IMR-90 (cell line): ENCODE results near the gene SNRPE. TPM values are rescaled to one million over a fixed set of nuclear protein-coding genes. Genes with fewer than 3 reads are reported as not detected.

Experiments used
- ATAC-seq: fragments of 200-7000 bp; cut with Tn5 transposase; 2 replicates; pipeline ENCODE4 v1.9.1; 2020; ENCODE audit warnings: low read depth, mild to moderate bottlenecking, moderate library complexity
- BruUV-seq: library from RNA; stranded (reverse); fragments of 400-500 nt; replicated peaks from 2 replicates; lab custom pipeline; 2021; lab: Mats Ljungman, UMichigan
- CTCF ChIA-PET: fragments of 300-600 bp; formaldehyde crosslinking; extraction: SDS; loops from one replicate; lab custom pipeline; 2021; ENCODE audit warnings: antibody characterized with exemption; lab: Yijun Ruan, JAX
- POLR2A ChIA-PET: fragments of 300-600 bp; sonication (Branson Sonifier 250); formaldehyde crosslinking; loops from one replicate; lab custom pipeline; 2022; ENCODE audit warnings: antibody characterized with exemption; ENCODE audit not compliant: unreplicated experiment; lab: Charles Lee
- DNase-seq: peaks from one replicate; pipeline ENCODE4 v3.0.0; 2013
- H2AFZ ChIP-seq: replicated peaks from 2 replicates; pipeline ENCODE3; 2013; ENCODE audit warnings: low read length, mild to moderate bottlenecking; ENCODE audit not compliant: poor library complexity
- H2AK5ac ChIP-seq: 2 replicates; pipeline ENCODE4 v1.6.1; 2013; ENCODE audit warnings: low read depth, low read length, inconsistent platforms
- H2AK9ac ChIP-seq: replicated peaks from 2 replicates; pipeline ENCODE3; 2013; ENCODE audit warnings: mild to moderate bottlenecking, low read depth, low read length, moderate library complexity; ENCODE audit not compliant: poor library complexity
- H2BK120ac ChIP-seq: 2 replicates; pipeline ENCODE4 v1.6.1; 2013; ENCODE audit warnings: low read depth, low read length, inconsistent platforms
- H2BK15ac ChIP-seq: 3 replicates; pipeline ENCODE4 v1.6.1; 2013; ENCODE audit warnings: low read depth, low read length, inconsistent platforms
- H2BK20ac ChIP-seq: 2 replicates; pipeline ENCODE4 v1.6.1; 2013; ENCODE audit warnings: low read depth, mild to moderate bottlenecking, inconsistent platforms, low read length, moderate library complexity
- H2BK5ac ChIP-seq: 2 replicates; pipeline ENCODE4 v1.6.1; 2013; ENCODE audit warnings: mild to moderate bottlenecking, low read depth, low read length, inconsistent platforms; ENCODE audit not compliant: poor library complexity, severe bottlenecking
- H3K14ac ChIP-seq: replicated peaks from 2 replicates; pipeline ENCODE4 v1.6.1; 2013; ENCODE audit warnings: low read depth, low read length, inconsistent platforms
- H3K18ac ChIP-seq: 2 replicates; pipeline ENCODE4 v1.6.1; 2013; ENCODE audit warnings: low read depth, low read length, control low read depth
- H3K23ac ChIP-seq: 2 replicates; pipeline ENCODE4 v1.6.1; 2013; ENCODE audit warnings: low read depth, low read length, inconsistent platforms
- H3K27ac ChIP-seq: 2 replicates; pipeline ENCODE4 v1.5.1; 2013; ENCODE audit warnings: mild to moderate bottlenecking, control low read depth, low read length; ENCODE audit not compliant: insufficient read depth
- H3K27me3 ChIP-seq: 2 replicates; pipeline ENCODE4 v1.6.1; 2013; ENCODE audit warnings: low read length; ENCODE audit not compliant: control insufficient read depth, insufficient read depth
- H3K36me3 ChIP-seq: 2 replicates; pipeline ENCODE4 v1.6.1; 2013; ENCODE audit warnings: low read length, mixed read lengths; ENCODE audit not compliant: control insufficient read depth, insufficient read depth
- H3K4ac ChIP-seq: 2 replicates; pipeline ENCODE4 v1.6.1; 2013; ENCODE audit warnings: low read depth, low read length, inconsistent platforms
- H3K4me1 ChIP-seq: 2 replicates; pipeline ENCODE4 v1.6.1; 2013; ENCODE audit warnings: low read length, mixed read lengths; ENCODE audit not compliant: control insufficient read depth, insufficient read depth
- H3K4me2 ChIP-seq: 2 replicates; pipeline ENCODE4 v1.6.1; 2013; ENCODE audit warnings: low read depth, mild to moderate bottlenecking, control low read depth, low read length, moderate library complexity
- H3K4me3 ChIP-seq: 2 replicates; pipeline ENCODE4 v1.5.1; 2013; ENCODE audit warnings: low read depth, mild to moderate bottlenecking, control low read depth, low read length, moderate library complexity; ENCODE audit not compliant: insufficient read depth
- H3K56ac ChIP-seq: 2 replicates; pipeline ENCODE4 v1.6.1; 2013; ENCODE audit warnings: low read length, inconsistent platforms; ENCODE audit not compliant: insufficient read depth; ENCODE audit errors: extremely low read depth
- H3K79me1 ChIP-seq, 2 experiments: 2 replicates each; pipeline ENCODE4 v1.6.1; 2013; ENCODE audit warnings: low read length in 2 of 2, inconsistent platforms in 1 of 2, low read depth in 1 of 2
- H3K9ac ChIP-seq: 2 replicates; pipeline ENCODE4 v1.6.1; 2013; ENCODE audit warnings: low read depth, low read length, control low read depth
- H3K9me1 ChIP-seq: 2 replicates; pipeline ENCODE4 v1.6.1; 2013; ENCODE audit warnings: low read length, inconsistent platforms; ENCODE audit not compliant: insufficient read depth
- H3K9me3 ChIP-seq: 2 replicates; pipeline ENCODE4 v1.6.1; 2013; ENCODE audit warnings: low read length; ENCODE audit not compliant: control insufficient read depth, insufficient read depth
- H4K20me1 ChIP-seq: 2 replicates; pipeline ENCODE4 v1.6.1; 2013; ENCODE audit warnings: low read length, inconsistent platforms; ENCODE audit not compliant: insufficient read depth
- H4K5ac ChIP-seq: 2 replicates; pipeline ENCODE4 v1.6.1; 2013; ENCODE audit warnings: mild to moderate bottlenecking, low read depth, low read length, control low read depth
- H4K8ac ChIP-seq, 2 experiments: 2 replicates each; pipeline ENCODE4 v1.6.1; 2013; ENCODE audit warnings: low read depth in 2 of 2, low read length in 2 of 2, control low read depth in 1 of 2, inconsistent platforms in 1 of 2
- H4K91ac ChIP-seq: 2 replicates; pipeline ENCODE4 v1.6.1; 2013; ENCODE audit warnings: low read depth, low read length, inconsistent platforms; ENCODE audit not compliant: insufficient read depth
- BHLHE40 ChIP-seq: fragments of 150-350 bp; IDR thresholded peaks from 2 replicates; pipeline ENCODE4 v1.6.1; 2016; ENCODE audit warnings: mild to moderate bottlenecking, low read depth, low read length
- RAD21 ChIP-seq: IDR thresholded peaks from 2 replicates; pipeline ENCODE4 v1.6.1; 2012; ENCODE audit warnings: low read length, improper control_type of control experiment
- RCOR1 ChIP-seq: IDR thresholded peaks from 2 replicates; pipeline ENCODE4 v1.6.1; 2012; ENCODE audit warnings: mild to moderate bottlenecking, low read length, improper control_type of control experiment; ENCODE audit not compliant: insufficient replicate concordance
- USF2 ChIP-seq: fragments of 150-350 bp; IDR thresholded peaks from 2 replicates; pipeline ENCODE4 v1.6.1; 2017; ENCODE audit warnings: mild to moderate bottlenecking, antibody characterized with exemption, low read length, low read depth
- WGBS, 2 experiments: methylation state at CpG; one replicate each; pipeline versions ENCODE4 v1.1.5 to v1.1.7; 2013; ENCODE audit warnings: missing lambda C conversion rate in 2 of 2; ENCODE audit not compliant: insufficient read length in 1 of 2; ENCODE audit errors: extremely low coverage in 2 of 2; 5-methylcytosine and 5-hydroxymethylcytosine counted together
- dilution Hi-C: fragments of 300-500 bp; cut with HindIII; formaldehyde crosslinking; loops from one replicate; pipeline ENCODE4 v1.14.3; 2018; ENCODE audit warnings: low sequenced_read_pairs; ENCODE audit not compliant: unreplicated experiment
- in situ Hi-C: fragments of 300-500 bp; cut with MboI; formaldehyde crosslinking; loops from 3 replicates; pipeline ENCODE4 v1.14.3; 2019; ENCODE audit warnings: low sequenced_read_pairs, inconsistent platforms, mixed read lengths
- intact Hi-C: fragments of 100-400 bp; cut with micrococcal nuclease; formaldehyde crosslinking; loops from 2 replicates; pipeline ENCODE4 v1.10.0; 2022
- polyA plus RNA-seq, 3 experiments: library from polyadenylated mRNA; depleted of rRNA; stranded (reverse); fragments of >200 nt; gene quantifications; 2 replicates each; pipeline ENCODE4 v1.2.3, GENCODE V29; 2012; ENCODE audit warnings: low replicate concordance in 1 of 3
- total RNA-seq: library from RNA; depleted of rRNA; stranded (reverse); fragments of >200 nt; gene quantifications from 2 replicates; pipeline ENCODE4 v1.2.3, GENCODE V29; 2012
- TF ChIP-seq, protein P1 (sequence below): conservative IDR thresholded peaks from 2 replicates; pipeline ENCODE4 v1.5.1; 2012; ENCODE audit warnings: mild to moderate bottlenecking, low read depth, low read length, improper control_type of control experiment

SNRPE gene
- total and polyA plus RNA-seq, 2 of the 4 experiments (the other 2 are of a cell fraction), result 43.6 to 219 TPM

GRCh38 chr1:203913073-203913521 lies 51.7 kb downstream of the SNRPE start:
- POLR2A ChIA-PET, result no interaction called here
- BruUV-seq, result no TSS peak

More at GRCh38 chr1:203913073-203913521, 51.7 kb downstream of the SNRPE start:
- Histone ChIP-seq H3K4me3 (no peak overlapping the region), H3K9me1 (peaks cover 8% of the 10 kb centered on the region; the same call in 1 of the 2 replicates), H3K79me1 (0 out of 4 replicates have a peak, but pooled peaks cover 0 to 4% of the 10 kb centered on the region in 2 experiments), H3K9me3 (no peaks in the 10 kb centered on the region), H3K9ac (no peak overlapping the region), H3K56ac (no peak overlapping the region), H3K4me2 (no peak overlapping the region), H2AK5ac (no peak overlapping the region; the same call in 1 of the 2 replicates), H2BK5ac (no peak overlapping the region), H2AFZ (no peak overlapping the region), H3K4me1 (peaks cover 7% of the 10 kb centered on the region), H3K14ac (no peak overlapping the region), H4K8ac (no peak overlapping the region), H2BK15ac (0 out of 3 replicates have a peak overlapping the region, but pooled peaks have one; percentile 23), H3K4ac (no peak overlapping the region), H4K20me1 (no peaks in the 10 kb centered on the region), H4K91ac (peak overlapping the region; percentile 19; the same call in 1 of the 2 replicates), H4K5ac (no peak overlapping the region), H2BK20ac (peak overlapping the region; percentile 32; the same call in 1 of the 2 replicates), H3K18ac (peak overlapping the region; percentile 79; the same call in 1 of the 2 replicates), H3K23ac (no peak overlapping the region), H3K27me3 (no peaks in the 10 kb centered on the region), H2BK120ac (peak overlapping the region; percentile 47; the same call in 1 of the 2 replicates), H2AK9ac (no peak overlapping the region), H3K27ac (no peak overlapping the region), H3K36me3 (no peaks in the 10 kb centered on the region)
- intact Hi-C loops (no loop called here), dilution Hi-C loops (no loop called here), in situ Hi-C loops (no loop called here)
- WGBS, 2 experiments, result 40% methylated on average over 1 of the region's 3 CpGs; no CpG with 5 or more reads in 1 of the 2 experiments
- ATAC-seq (no peak), DNase-seq (no peak)
- CTCF ChIA-PET, result interaction anchor here (0.6 kb wide), 1 partner anchor 590 kb away, joined by 4 read pairs; no protein-coding TSS in a partner anchor
- TF ChIP-seq USF2 (no peak), RCOR1 (no peak), RAD21 (no peak), BHLHE40 (no peak)
- TF ChIP-seq, protein P1, sequence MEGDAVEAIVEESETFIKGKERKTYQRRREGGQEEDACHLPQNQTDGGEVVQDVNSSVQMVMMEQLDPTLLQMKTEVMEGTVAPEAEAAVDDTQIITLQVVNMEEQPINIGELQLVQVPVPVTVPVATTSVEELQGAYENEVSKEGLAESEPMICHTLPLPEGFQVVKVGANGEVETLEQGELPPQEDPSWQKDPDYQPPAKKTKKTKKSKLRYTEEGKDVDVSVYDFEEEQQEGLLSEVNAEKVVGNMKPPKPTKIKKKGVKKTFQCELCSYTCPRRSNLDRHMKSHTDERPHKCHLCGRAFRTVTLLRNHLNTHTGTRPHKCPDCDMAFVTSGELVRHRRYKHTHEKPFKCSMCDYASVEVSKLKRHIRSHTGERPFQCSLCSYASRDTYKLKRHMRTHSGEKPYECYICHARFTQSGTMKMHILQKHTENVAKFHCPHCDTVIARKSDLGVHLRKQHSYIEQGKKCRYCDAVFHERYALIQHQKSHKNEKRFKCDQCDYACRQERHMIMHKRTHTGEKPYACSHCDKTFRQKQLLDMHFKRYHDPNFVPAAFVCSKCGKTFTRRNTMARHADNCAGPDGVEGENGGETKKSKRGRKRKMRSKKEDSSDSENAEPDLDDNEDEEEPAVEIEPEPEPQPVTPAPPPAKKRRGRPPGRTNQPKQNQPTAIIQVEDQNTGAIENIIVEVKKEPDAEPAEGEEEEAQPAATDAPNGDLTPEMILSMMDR, result no peak
